Measurements from ENCODE around the gene TPI1. TPM values are rescaled to one million over a fixed set of nuclear protein-coding genes. Genes with fewer than 3 reads are reported as not detected.

The TPI1 gene
- polyA plus RNA-seq, 6 donors from 2014 or later = 294 to 712 (median 357) TPM

Other genes with a start within 250 kb of the TPI1 start
- 10 to 100 TPM; 25.2 to 69.9 (median 40.1) TPM for gene LPAR5, start 231.6 kb upstream of the TPI1 start, polyA plus RNA-seq (ENCODE audit: low read depth in 6 of 6)
- 10 to 100 TPM in 1 of 6 donors, 1 to 10 TPM in 5; 3.8 to 11.0 (median 8.9) TPM for gene ACRBP, start 220.1 kb upstream of the TPI1 start, polyA plus RNA-seq (ENCODE audit: low read depth in 6 of 6)
- gene ING4, start 204.4 kb upstream of the TPI1 start, polyA plus RNA-seq (ENCODE audit: low read depth in 6 of 6) = 100 to 1,000 TPM in 4 of 6 donors, 10 to 100 TPM in 2; 93.5 to 139 (median 112) TPM
- gene ZNF384, start 178.2 kb upstream of the TPI1 start, polyA plus RNA-seq (ENCODE audit: low read depth in 6 of 6) = 10 to 100 TPM; 13.5 to 39.7 (median 23.2) TPM
- gene PIANP, start 166.7 kb upstream of the TPI1 start, polyA plus RNA-seq (ENCODE audit: low read depth in 6 of 6) = not detected
- gene COPS7A, start 143.5 kb upstream of the TPI1 start, polyA plus RNA-seq (ENCODE audit: low read depth in 6 of 6) = 10 to 100 TPM; 26.4 to 43.9 (median 34.4) TPM
- gene MLF2, start 114.4 kb upstream of the TPI1 start, polyA plus RNA-seq (ENCODE audit: low read depth in 6 of 6) = 100 to 1,000 TPM; 128 to 167 (median 150) TPM
- under 1 TPM in 1 of 6 donors, not detected in 5; 0.38 TPM for gene PTMS, start 101.2 kb upstream of the TPI1 start, polyA plus RNA-seq (ENCODE audit: low read depth in 6 of 6)
- under 1 TPM in 2 of 6 donors, not detected in 4; 0.16 to 0.17 TPM for gene LAG3, start 95.0 kb upstream of the TPI1 start, polyA plus RNA-seq (ENCODE audit: low read depth in 6 of 6)
- 1 to 10 TPM in 3 of 6 donors, under 1 TPM in 3; 0.29 to 1.7 (median 1.1) TPM for gene CD4, start 78.0 kb upstream of the TPI1 start, polyA plus RNA-seq (ENCODE audit: low read depth in 6 of 6)
- gene GPR162, start 45.7 kb upstream of the TPI1 start, polyA plus RNA-seq (ENCODE audit: low read depth in 6 of 6) = not detected
- not detected for gene P3H3, start 39.1 kb upstream of the TPI1 start, polyA plus RNA-seq (ENCODE audit: low read depth in 6 of 6)
- gene GNB3, start 26.6 kb upstream of the TPI1 start, polyA plus RNA-seq (ENCODE audit: low read depth in 6 of 6) = not detected
- gene CDCA3, start 16.2 kb upstream of the TPI1 start, polyA plus RNA-seq (ENCODE audit: low read depth in 6 of 6) = 1 to 10 TPM in 1 of 6 donors, under 1 TPM in 3, not detected in 2; 0.74 to 1.0 (median 0.89) TPM
- 10 to 100 TPM; 28.5 to 45.1 (median 35.4) TPM for gene USP5, start 15.4 kb upstream of the TPI1 start, polyA plus RNA-seq (ENCODE audit: low read depth in 6 of 6)
- gene SPSB2, start 5.8 kb downstream of the TPI1 start, polyA plus RNA-seq (ENCODE audit: low read depth in 6 of 6) = 10 to 100 TPM in 2 of 6 donors, 1 to 10 TPM in 4; 7.9 to 15.5 (median 8.9) TPM
- 1 to 10 TPM; 4.1 to 8.7 (median 7.1) TPM for gene LRRC23, start 37.3 kb downstream of the TPI1 start, polyA plus RNA-seq (ENCODE audit: low read depth in 6 of 6)
- gene ENO2, start 47.0 kb downstream of the TPI1 start, polyA plus RNA-seq (ENCODE audit: low read depth in 6 of 6) = 1 to 10 TPM; 3.8 to 8.4 (median 5.9) TPM
- 1 to 10 TPM in 3 of 6 donors, under 1 TPM in 2, not detected in 1; 0.57 to 2.2 (median 1.1) TPM for gene ATN1, start 60.4 kb downstream of the TPI1 start, polyA plus RNA-seq (ENCODE audit: low read depth in 6 of 6)
- gene RNU7-1, start 76.3 kb downstream of the TPI1 start, polyA plus RNA-seq (ENCODE audit: low read depth in 6 of 6) = not detected
- gene C12orf57, start 76.5 kb downstream of the TPI1 start, polyA plus RNA-seq (ENCODE audit: low read depth in 6 of 6) = 100 to 1,000 TPM; 126 to 211 (median 194) TPM
- 1,000 to 10,000 TPM in 1 of 6 donors, 100 to 1,000 TPM in 5; 398 to 1,059 (median 612) TPM for gene PTPN6, start 83.8 kb downstream of the TPI1 start, polyA plus RNA-seq (ENCODE audit: low read depth in 6 of 6)
- gene PHB2, start 103.1 kb downstream of the TPI1 start, polyA plus RNA-seq (ENCODE audit: low read depth in 6 of 6) = 100 to 1,000 TPM; 107 to 127 (median 114) TPM
- gene EMG1, start 103.4 kb downstream of the TPI1 start, polyA plus RNA-seq (ENCODE audit: low read depth in 6 of 6) = 10 to 100 TPM; 69.7 to 82.7 (median 80.4) TPM
- gene LPCAT3, start 150.9 kb downstream of the TPI1 start, polyA plus RNA-seq (ENCODE audit: low read depth in 6 of 6) = 10 to 100 TPM; 14.4 to 30.7 (median 16.7) TPM
- gene C1S, start 193.2 kb downstream of the TPI1 start, polyA plus RNA-seq (ENCODE audit: low read depth in 6 of 6) = under 1 TPM in 1 of 6 donors, not detected in 5; 0.12 TPM
- 1 to 10 TPM in 4 of 6 donors, under 1 TPM in 1, not detected in 1; 0.95 to 3.1 (median 1.9) TPM for gene C1R, start 224.9 kb downstream of the TPI1 start, polyA plus RNA-seq (ENCODE audit: low read depth in 6 of 6)
- gene C1RL, start 241.7 kb downstream of the TPI1 start, polyA plus RNA-seq (ENCODE audit: low read depth in 6 of 6) = 1 to 10 TPM; 2.4 to 9.6 (median 3.5) TPM

Measured in naive B cell (primary cell).